Thyroid gland (tissue), 4 donors: Measurements from ENCODE around the gene SREK1IP1. TPM values are rescaled to one million over a fixed set of nuclear protein-coding genes. Genes with fewer than 3 reads are reported as not detected.

Source experiments
- DNase-seq, 2 donors: peaks; one replicate each; pipeline ENCODE4 v3.0.0-alpha.2; 2019
- H3K27ac ChIP-seq, 3 donors: fragments of 200-600 bp; sonication (generic); 1 replicate in 2 of 3; 2 replicates in 1 of 3; pipeline ENCODE4 v1.5.1; 2016 to 2019; ENCODE audit warnings: mild to moderate bottlenecking in 1 of 3, moderate library complexity in 1 of 3
- H3K27me3 ChIP-seq: fragments of 200-600 bp; sonication (generic); one replicate; pipeline ENCODE4 v1.5.1; 2019
- H3K36me3 ChIP-seq, 2 donors: fragments of 200-600 bp; sonication (generic); one replicate each; pipeline ENCODE4 v1.5.1; 2016 to 2019
- H3K4me1 ChIP-seq, 2 donors: fragments of 200-600 bp; sonication (generic); one replicate each; pipeline ENCODE4 v1.5.1; 2017 to 2019
- H3K4me3 ChIP-seq, 3 donors: fragments of 200-600 bp; sonication (generic); replicated peaks in 1 of 3; 1 replicate in 2 of 3; 2 replicates in 1 of 3; pipeline ENCODE4 v1.5.1; 2016; ENCODE audit warnings: mild to moderate bottlenecking in 1 of 3
- H3K9me3 ChIP-seq: fragments of 200-600 bp; sonication (generic); one replicate; pipeline ENCODE4 v1.5.1; 2017
- CTCF ChIP-seq, 6 experiments: fragments of 200-600 bp in 3 of 6; fragments of 450-650 bp in 3 of 6; sonication (generic) in 3 of 6; IDR thresholded peaks; one replicate each; pipeline ENCODE4 v1.5.1; 2016 to 2019; ENCODE audit warnings: antibody characterized with exemption in 6 of 6, mild to moderate bottlenecking in 2 of 6, inconsistent platforms in 1 of 6, moderate library complexity in 1 of 6
- POLR2A ChIP-seq, 2 donors: fragments of 450-650 bp; IDR thresholded peaks; one replicate each; pipeline ENCODE4 v1.6.1; 2017; ENCODE audit warnings: antibody characterized with exemption in 2 of 2, mild to moderate bottlenecking in 2 of 2, moderate library complexity in 1 of 2
- WGBS, 2 donors: methylation state at CpG; one replicate each; pipeline ENCODE4 v1.1.5; 2017; 5-methylcytosine and 5-hydroxymethylcytosine counted together
- intact Hi-C: fragments of 100-400 bp; cut with DNase I; formaldehyde crosslinking; loops from one replicate; pipeline ENCODE4 v1.15.1; 2023
- total RNA-seq, 4 donors: library from RNA; depleted of rRNA; stranded (reverse); fragments of >200 nt; gene quantifications; one replicate each; pipeline ENCODE4 v1.2.3, GENCODE V29; 2016

Gene SREK1IP1
- 10 to 100 TPM in 2 of 4 donors, 1 to 10 TPM in 2; 8.5 to 10.5 (median 9.8) TPM for total RNA-seq

DNA sequence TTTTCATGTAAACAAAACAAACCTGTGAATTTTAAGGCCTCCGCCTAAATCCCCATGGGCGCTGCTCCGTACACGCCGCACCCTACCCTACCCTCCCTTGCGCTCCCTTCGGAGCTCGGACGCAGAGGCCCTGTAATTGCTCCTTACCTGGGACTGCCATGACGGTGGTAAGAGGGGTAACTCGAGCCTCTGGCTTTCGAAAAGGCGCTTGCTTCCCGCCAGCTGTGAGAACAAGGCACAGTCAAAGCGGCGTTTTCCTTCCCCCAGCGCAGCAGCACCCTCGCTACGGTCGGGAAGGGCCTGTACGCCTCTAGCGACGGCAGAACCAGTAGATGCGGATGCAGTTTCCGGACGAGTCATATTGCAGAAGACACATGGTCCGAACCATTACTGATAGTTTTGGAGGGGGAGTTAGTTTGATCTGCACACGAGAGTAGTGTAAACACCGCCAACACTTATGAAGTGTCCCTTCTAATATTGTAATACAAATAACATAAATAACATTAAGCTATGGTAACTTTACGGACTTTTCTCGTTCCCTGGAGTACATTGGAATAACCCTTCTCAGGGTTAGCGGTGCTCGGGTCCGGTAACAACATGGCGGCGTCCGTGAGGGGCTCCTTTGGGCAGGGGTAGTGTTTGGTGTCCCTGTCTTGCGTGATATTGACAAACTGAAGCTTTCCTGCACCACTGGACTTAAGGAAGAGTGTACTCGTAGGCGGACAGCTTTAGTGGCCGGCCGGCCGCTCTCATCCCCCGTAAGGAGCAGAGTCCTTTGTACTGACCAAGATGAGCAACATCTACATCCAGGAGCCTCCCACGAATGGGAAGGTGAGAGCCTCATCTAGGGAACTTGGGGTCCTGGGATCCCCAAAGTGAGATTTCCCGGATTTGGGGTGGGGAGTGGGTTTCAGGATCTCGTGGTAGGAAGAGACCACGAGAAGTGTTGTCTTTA lies at the start of gene SREK1IP1, which contains the start of gene CWC27:
SREK1IP1 (minus strand) TSS at position 334 of the 955 bp plus-strand sequence; CDS start at position 160, 174 bp downstream.
CWC27 (plus strand) TSS at position 573 of the 955 bp plus-strand sequence; CDS start at position 790, 217 bp downstream.
- Histone ChIP-seq H3K36me3 (no peaks in the 10 kb centered on the region), H3K4me1 (peaks cover 30 to 34% of the 10 kb centered on the region in 2 donors), H3K9me3 (no peaks in the 10 kb centered on the region), H3K27ac (peak within 1 kb of the TSS; percentile 37 to 97 (median 84)), H3K27me3 (no peaks in the 10 kb centered on the region), H3K4me3 (peak within 1 kb of the TSS; percentile 80)
- peak; percentile 76 to 81 for DNase-seq
- TF ChIP-seq POLR2A (IDR thresholded peaks at IDR 0.05) (peak in 1 of 2 donors; percentile 56), CTCF (IDR thresholded peaks at IDR 0.05) (peak in 1 of 6 experiments; percentile 31)
- 0% methylated on average over 33 to 48 of the region's 48 CpGs for WGBS, 2 donors
- intact Hi-C loops: no loop called here

DNA sequence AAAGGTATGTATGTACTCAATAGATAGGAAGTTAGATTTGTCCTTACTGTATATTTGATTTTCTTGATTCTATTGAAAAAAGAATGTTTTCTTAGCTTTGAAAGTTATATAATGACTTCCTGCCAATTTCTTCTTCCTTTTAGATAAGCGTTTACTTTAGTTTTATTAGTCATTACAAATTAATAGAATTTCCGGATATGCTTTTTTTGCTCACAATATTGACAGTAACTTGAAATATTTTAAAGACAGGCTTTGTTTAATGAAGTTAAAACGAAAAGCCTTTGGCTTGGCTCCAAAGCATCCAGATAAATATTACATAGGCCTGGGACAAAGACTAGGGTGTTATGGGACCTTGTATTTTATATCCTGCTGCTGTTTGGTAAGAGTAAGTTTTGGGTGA lies 49.8 kb upstream of the SREK1IP1 start:
- H3K27ac ChIP-seq: no peak overlapping the region
- H3K36me3 ChIP-seq: no peaks in the 10 kb centered on the region
- H3K9me3 ChIP-seq: no peaks in the 10 kb centered on the region
- no peak for TF ChIP-seq POLR2A (IDR thresholded peaks at IDR 0.05)
- no peak for TF ChIP-seq CTCF (IDR thresholded peaks at IDR 0.05)
- no peak for DNase-seq
- H3K27me3 ChIP-seq: no peaks in the 10 kb centered on the region
- no peak overlapping the region for H3K4me3 ChIP-seq
- H3K4me1 ChIP-seq: no peaks in the 10 kb centered on the region
- intact Hi-C loops: no loop called here
- 78 to 80% methylated on average over 3 of the region's 3 CpGs for WGBS, 2 donors

- intact Hi-C loops: no loop called here
- Histone ChIP-seq H3K4me3 (no peak overlapping the region), H3K36me3 (no peaks in the 10 kb centered on the region), H3K9me3 (no peaks in the 10 kb centered on the region), H3K27me3 (no peaks in the 10 kb centered on the region), H3K4me1 (no peaks in the 10 kb centered on the region), H3K27ac (no peak overlapping the region)
- no peak for DNase-seq
- TF ChIP-seq POLR2A (IDR thresholded peaks at IDR 0.05) (no peak), CTCF (IDR thresholded peaks at IDR 0.05) (no peak)
- WGBS, 2 donors: 83 to 99% methylated on average over 2 of the region's 2 CpGs
Observed at GRCh38 chr5:64814073-64814472, 45.6 kb upstream of the SREK1IP1 start.

- 92 to 94% methylated on average over 1 of the region's 1 CpG for WGBS, 2 donors
- Histone ChIP-seq H3K4me3 (no peak overlapping the region), H3K9me3 (no peaks in the 10 kb centered on the region), H3K27ac (no peak overlapping the region), H3K27me3 (no peaks in the 10 kb centered on the region), H3K36me3 (no peaks in the 10 kb centered on the region), H3K4me1 (no peaks in the 10 kb centered on the region)
- intact Hi-C loops: no loop called here
- TF ChIP-seq CTCF (IDR thresholded peaks at IDR 0.05) (peak; percentile 23 to 66 (median 42)), POLR2A (IDR thresholded peaks at IDR 0.05) (no peak)
- no peak for DNase-seq
Observed at GRCh38 chr5:64811050-64811640, 42.7 kb upstream of the SREK1IP1 start.
